Measurements from ENCODE around the gene FAF1. TPM values are rescaled to one million over a fixed set of nuclear protein-coding genes. Genes with fewer than 3 reads are reported as not detected.

The FAF1 gene
- total and polyA plus RNA-seq, 9 of the 15 experiments (the other 6 are each of a cell fraction or from before 2014, with no cell fraction given): 48.7 to 225 (median 118) TPM

DNA sequence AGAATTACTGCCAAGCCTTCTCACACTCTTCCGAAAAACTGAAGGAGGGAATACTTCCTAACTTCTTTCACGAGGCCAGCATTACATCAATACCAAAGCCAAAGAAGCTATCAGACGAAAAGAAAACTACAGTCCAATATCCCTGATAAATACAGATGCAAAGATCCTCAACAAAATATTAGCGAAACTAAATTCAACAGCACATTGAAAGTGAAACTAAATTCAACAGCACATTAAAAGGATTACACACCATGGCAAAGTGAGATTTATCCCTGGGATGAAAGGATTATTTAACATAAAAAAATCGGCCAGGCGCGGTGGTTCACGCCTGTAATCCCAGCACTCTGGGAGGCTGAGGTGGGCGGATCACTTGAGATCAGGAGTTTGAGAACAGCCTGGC lies 176.8 kb downstream of the FAF1 start:
- no peak for ATAC-seq
- 94% methylated on average over 9 of the region's 9 CpGs for WGBS (ENCODE audit: insufficient coverage, low coverage, missing lambda C conversion rate)
- H3K4me2 ChIP-seq (ENCODE audit: insufficient read depth, low read length): no peak overlapping the region
- FAIRE-seq: no peak
- H3K9me3 ChIP-seq (replicated peaks; ENCODE audit: control insufficient read depth, insufficient read depth, low read depth, low read length): no peaks in the 10 kb centered on the region
- H4K20me1 ChIP-seq (replicated peaks; ENCODE audit: control insufficient read depth, insufficient read depth, low read length): no peaks in the 10 kb centered on the region
- H3K79me2 ChIP-seq (ENCODE audit: control insufficient read depth, insufficient read depth, low read length): peaks cover 41% of the 10 kb centered on the region
- intact Hi-C loops (cut with micrococcal nuclease) (no loop called here), in situ Hi-C loops (cut with MboI) (no loop called here)
- peaks cover 51% of the 10 kb centered on the region for H3K36me3 ChIP-seq (ENCODE audit: control insufficient read depth, insufficient read depth, low read length)
- ChIA-PET POLR2A (interaction anchor here (1.2 kb wide), 1 partner anchor 14 kb away, joined by 3 read pairs; no protein-coding TSS in a partner anchor), CTCF (ENCODE audit: low intra/inter-chr PET ratio) (no interaction called here)
- DNase-seq (ENCODE audit: extremely low read depth in 1 of 4, low spot score in 3 of 4): no peak
- H3K27me3 ChIP-seq (ENCODE audit: control insufficient read depth in 2 of 2, insufficient read depth in 2 of 2, low read length in 2 of 2): no peaks in the 10 kb centered on the region
- no peak overlapping the region for H3K27ac ChIP-seq (ENCODE audit: extremely low read depth, low read depth, low read length)
- no peak overlapping the region for H2AFZ ChIP-seq (ENCODE audit: low read depth, low read length)
- TF ChIP-seq HDAC2 (IDR thresholded peaks at IDR 0.05) (no peak), BACH1 (tag; IDR thresholded peaks at IDR 0.05) (no peak), HDAC3 (IDR thresholded peaks at IDR 0.05; ENCODE audit: borderline replicate concordance, partially characterized antibody) (no peak), HDAC1 (IDR thresholded peaks at IDR 0.05) (no peak)
- TF ChIP-seq, protein P1, sequence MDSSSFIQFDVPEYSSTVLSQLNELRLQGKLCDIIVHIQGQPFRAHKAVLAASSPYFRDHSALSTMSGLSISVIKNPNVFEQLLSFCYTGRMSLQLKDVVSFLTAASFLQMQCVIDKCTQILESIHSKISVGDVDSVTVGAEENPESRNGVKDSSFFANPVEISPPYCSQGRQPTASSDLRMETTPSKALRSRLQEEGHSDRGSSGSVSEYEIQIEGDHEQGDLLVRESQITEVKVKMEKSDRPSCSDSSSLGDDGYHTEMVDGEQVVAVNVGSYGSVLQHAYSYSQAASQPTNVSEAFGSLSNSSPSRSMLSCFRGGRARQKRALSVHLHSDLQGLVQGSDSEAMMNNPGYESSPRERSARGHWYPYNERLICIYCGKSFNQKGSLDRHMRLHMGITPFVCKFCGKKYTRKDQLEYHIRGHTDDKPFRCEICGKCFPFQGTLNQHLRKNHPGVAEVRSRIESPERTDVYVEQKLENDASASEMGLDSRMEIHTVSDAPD (CRISPR knock-in tag; IDR thresholded peaks at IDR 0.05): no peak
- TF ChIP-seq, protein P2, sequence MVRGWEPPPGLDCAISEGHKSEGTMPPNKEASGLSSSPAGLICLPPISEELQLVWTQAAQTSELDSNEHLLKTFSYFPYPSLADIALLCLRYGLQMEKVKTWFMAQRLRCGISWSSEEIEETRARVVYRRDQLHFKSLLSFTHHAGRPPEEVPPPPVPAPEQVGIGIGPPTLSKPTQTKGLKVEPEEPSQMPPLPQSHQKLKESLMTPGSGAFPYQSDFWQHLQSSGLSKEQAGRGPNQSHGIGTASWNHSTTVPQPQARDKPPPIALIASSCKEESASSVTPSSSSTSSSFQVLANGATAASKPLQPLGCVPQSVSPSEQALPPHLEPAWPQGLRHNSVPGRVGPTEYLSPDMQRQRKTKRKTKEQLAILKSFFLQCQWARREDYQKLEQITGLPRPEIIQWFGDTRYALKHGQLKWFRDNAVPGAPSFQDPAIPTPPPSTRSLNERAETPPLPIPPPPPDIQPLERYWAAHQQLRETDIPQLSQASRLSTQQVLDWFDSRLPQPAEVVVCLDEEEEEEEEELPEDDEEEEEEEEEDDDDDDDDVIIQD (CRISPR knock-in tag; IDR thresholded peaks at IDR 0.05): no peak
- H3K4me3 ChIP-seq: no peak overlapping the region
- no peaks in the 10 kb centered on the region for H3K9me1 ChIP-seq (ENCODE audit: control insufficient read depth, insufficient read depth, low read length)
- no TSS peak for BruUV-seq (replicated peaks)
- no peaks in the 10 kb centered on the region for H3K4me1 ChIP-seq (replicated peaks in 1 of 2; ENCODE audit: control insufficient read depth in 2 of 2, insufficient read depth in 2 of 2, low read length in 2 of 2)
- no peak overlapping the region for H3K9ac ChIP-seq (ENCODE audit: insufficient read depth in 1 of 2, low read depth in 2 of 2, low read length in 2 of 2)

Measured in K562 (cell line).